Body of pancreas (tissue), 4 donors: ENCODE measurements around the gene COX15. TPM values are rescaled to one million over a fixed set of nuclear protein-coding genes. Genes with fewer than 3 reads are reported as not detected.

Experiments used
- ATAC-seq: fragments of 150-250 bp; one replicate; pipeline ENCODE4 v1.9.1; 2016
- DNase-seq, 4 donors: peaks; one replicate each; pipeline ENCODE4 v3.0.0-alpha.2; 2019
- H3K27ac ChIP-seq, 4 donors: fragments of 200-600 bp; sonication (generic); 1 replicate in 3 of 4; 2 replicates in 1 of 4; pipeline versions ENCODE4 v1.5.1 to v1.6.1; 2016 to 2019; ENCODE audit warnings: mild to moderate bottlenecking in 1 of 4, mixed read lengths in 1 of 4, moderate library complexity in 1 of 4
- H3K27me3 ChIP-seq, 2 donors: fragments of 200-600 bp; sonication (generic); one replicate each; pipeline ENCODE4 v1.6.0; 2016; ENCODE audit warnings: mild to moderate bottlenecking in 1 of 2
- H3K36me3 ChIP-seq, 2 donors: fragments of 200-600 bp; sonication (generic); replicated peaks in 1 of 2; 2 replicates each; pipeline ENCODE4 v1.5.1; 2016; ENCODE audit warnings: low read depth in 2 of 2; ENCODE audit not compliant: insufficient read depth in 1 of 2
- H3K4me1 ChIP-seq: fragments of 200-600 bp; sonication (generic); one replicate; pipeline ENCODE4 v1.6.0; 2016
- H3K4me3 ChIP-seq, 2 donors: fragments of 200-600 bp; sonication (generic); 1 replicate in 1 of 2; 2 replicates in 1 of 2; pipeline ENCODE4 v1.5.1; 2016 to 2019
- H3K9me3 ChIP-seq, 3 donors: fragments of 200-600 bp; sonication (generic); 1 replicate in 2 of 3; 2 replicates in 1 of 3; pipeline ENCODE4 v1.5.1; 2016
- CTCF ChIP-seq, 7 experiments: fragments of 450-650 bp in 4 of 7; fragments of 200-600 bp in 3 of 7; sonication (generic) in 3 of 7; IDR thresholded peaks; one replicate each; pipeline ENCODE4 v1.5.1; 2016 to 2019; ENCODE audit warnings: antibody characterized with exemption in 7 of 7
- POLR2A ChIP-seq, 3 donors: fragments of 450-650 bp; IDR thresholded peaks; one replicate each; pipeline ENCODE4 v1.6.1; 2016; ENCODE audit warnings: antibody characterized with exemption in 3 of 3, mild to moderate bottlenecking in 2 of 3
- WGBS, 2 donors: methylation state at CpG; one replicate each; pipeline ENCODE4 v1.1.5; 2017; 5-methylcytosine and 5-hydroxymethylcytosine counted together
- intact Hi-C: fragments of 100-400 bp; cut with DNase I; formaldehyde crosslinking; loops from one replicate; pipeline ENCODE4 v1.15.1; 2023
- total RNA-seq, 2 donors: library from RNA; depleted of rRNA; stranded (reverse); fragments of >200 nt; gene quantifications; one replicate each; pipeline ENCODE4 v1.1.0, GENCODE V29; 2016

The COX15 gene
- total RNA-seq, 2 donors from 2014 or later, result 9.6 to 17.9 TPM

GRCh38 chr10:99711129-99711719 is 20.7 kb downstream of the COX15 start:
- no peaks in the 10 kb centered on the region for H3K27me3 ChIP-seq
- H3K9me3 ChIP-seq, result no peaks in the 10 kb centered on the region
- intact Hi-C loops, result loop anchor here (10.0 kb wide), 1 partner anchor 266 kb away; no protein-coding TSS in a partner anchor
- TF ChIP-seq CTCF (IDR thresholded peaks at IDR 0.05) (peak in 6 of 7 experiments; percentile 24 to 48 (median 43)), POLR2A (IDR thresholded peaks at IDR 0.05) (no peak)
- peak; percentile 20 to 45 (median 27) for DNase-seq
- no peak overlapping the region for H3K27ac ChIP-seq
- no peaks in the 10 kb centered on the region for H3K4me1 ChIP-seq
- peaks cover 0 to 7% of the 10 kb centered on the region in 2 donors for H3K36me3 ChIP-seq
- H3K4me3 ChIP-seq, result no peak overlapping the region
- peak; percentile 63 for ATAC-seq

GRCh38 chr10:99709480-99710229 is 22.3 kb downstream of the COX15 start:
- TF ChIP-seq POLR2A (IDR thresholded peaks at IDR 0.05), result no peak
- TF ChIP-seq CTCF (IDR thresholded peaks at IDR 0.05), result no peak
- Histone ChIP-seq H3K36me3 (peaks cover 4 to 10% of the 10 kb centered on the region in 2 donors), H3K27ac (no peak overlapping the region), H3K4me1 (no peaks in the 10 kb centered on the region), H3K4me3 (no peak overlapping the region), H3K9me3 (no peaks in the 10 kb centered on the region), H3K27me3 (no peaks in the 10 kb centered on the region)
- DNase-seq, result no peak
- 58 to 65% methylated on average over 4 of the region's 4 CpGs for WGBS, 2 donors
- no peak for ATAC-seq
- intact Hi-C loops, result loop anchor here (10.0 kb wide), 1 partner anchor 265 kb away; no protein-coding TSS in a partner anchor

- intact Hi-C loops, result no loop called here
- no peaks in the 10 kb centered on the region for H3K27me3 ChIP-seq
- peaks cover 8 to 12% of the 10 kb centered on the region in 2 donors for H3K36me3 ChIP-seq
- no peak overlapping the region for H3K4me3 ChIP-seq
- no peak for DNase-seq
- 74 to 77% methylated on average over 1 of the region's 1 CpG for WGBS, 2 donors
- H3K4me1 ChIP-seq, result no peaks in the 10 kb centered on the region
- no peak for TF ChIP-seq POLR2A (IDR thresholded peaks at IDR 0.05)
- TF ChIP-seq CTCF (IDR thresholded peaks at IDR 0.05), result no peak
- H3K27ac ChIP-seq, result no peak overlapping the region
- ATAC-seq, result no peak
- no peaks in the 10 kb centered on the region for H3K9me3 ChIP-seq
Observed at GRCh38 chr10:99708428-99709012, 23.4 kb downstream of the COX15 start.

- no peaks in the 10 kb centered on the region for H3K27me3 ChIP-seq
- no peak overlapping the region for H3K4me3 ChIP-seq
- no peak for TF ChIP-seq CTCF (IDR thresholded peaks at IDR 0.05)
- TF ChIP-seq POLR2A (IDR thresholded peaks at IDR 0.05), result no peak
- WGBS, 2 donors, result 86 to 94% methylated on average over 4 of the region's 4 CpGs
- no peak for DNase-seq
- ATAC-seq, result no peak
- H3K9me3 ChIP-seq, result no peaks in the 10 kb centered on the region
- peaks cover 12% of the 10 kb centered on the region for H3K4me1 ChIP-seq
- H3K36me3 ChIP-seq, result peaks cover 8 to 26% of the 10 kb centered on the region in 2 donors
- intact Hi-C loops, result no loop called here
- no peak overlapping the region for H3K27ac ChIP-seq
Observed at GRCh38 chr10:99700649-99701048, 31.3 kb downstream of the COX15 start.
